Caco-2 (cell line): ENCODE measurements around the gene TSEN2. TPM values are rescaled to one million over a fixed set of nuclear protein-coding genes. Genes with fewer than 3 reads are reported as not detected.

Source experiments
- BruUV-seq: library from RNA; stranded (reverse); fragments of 400-500 nt; replicated peaks from 2 replicates; lab custom pipeline; 2021; lab: Mats Ljungman, UMichigan
- CTCF ChIA-PET: fragments of 300-600 bp; sonication (Branson Sonifier 250); formaldehyde crosslinking; loops from one replicate; lab custom pipeline; 2022; ENCODE audit warnings: antibody characterized with exemption; lab: Charles Lee
- POLR2A ChIA-PET: fragments of 300-600 bp; sonication (Branson Sonifier 250); formaldehyde crosslinking; loops from one replicate; lab custom pipeline; 2022; ENCODE audit warnings: antibody characterized with exemption; lab: Charles Lee
- DNase-seq, 2 experiments: peaks; one replicate each; pipeline versions ENCODE4 v3.0.0 to v3.0.0-alpha.2; 2020 to 2022
- H3K27me3 ChIP-seq: replicated peaks from 2 replicates; pipeline ENCODE4 v1.6.0; 2011; ENCODE audit warnings: low read length; ENCODE audit not compliant: control insufficient read depth, insufficient read depth
- H3K36me3 ChIP-seq: 2 replicates; pipeline ENCODE4 v1.5.1; 2011; ENCODE audit warnings: low read length; ENCODE audit not compliant: control insufficient read depth, insufficient read depth
- H3K4me1 ChIP-seq: fragments of 250-450 bp; sonication (Bioruptor Pico); 2 replicates; pipeline ENCODE4 v1.5.1; 2020; ENCODE audit warnings: mild to moderate bottlenecking
- H3K4me3 ChIP-seq: 2 replicates; pipeline ENCODE4 v1.5.1; 2011; ENCODE audit warnings: low read depth, mild to moderate bottlenecking, control low read depth, low read length
- H3K9me3 ChIP-seq: fragments of 250-450 bp; sonication (Bioruptor Pico); 2 replicates; pipeline ENCODE4 v1.5.1; 2020; ENCODE audit warnings: mild to moderate bottlenecking, moderate library complexity
- H3K27ac Mint-ChIP-seq: one replicate; pipeline ENCODE4 v1.8.0; 2022; ENCODE audit warnings: mixed read lengths; ENCODE audit not compliant: unreplicated experiment
- H3K27me3 Mint-ChIP-seq: one replicate; pipeline ENCODE4 v1.8.0; 2022; ENCODE audit warnings: mixed read lengths; ENCODE audit not compliant: insufficient read depth, unreplicated experiment
- H3K36me3 Mint-ChIP-seq: one replicate; pipeline ENCODE4 v1.8.0; 2022; ENCODE audit warnings: mild to moderate bottlenecking, mixed read lengths; ENCODE audit not compliant: insufficient read depth, unreplicated experiment
- H3K4me1 Mint-ChIP-seq: one replicate; pipeline ENCODE4 v1.8.0; 2022; ENCODE audit warnings: low read depth, mixed read lengths; ENCODE audit not compliant: unreplicated experiment
- H3K4me3 Mint-ChIP-seq: one replicate; pipeline ENCODE4 v1.8.0; 2022; ENCODE audit warnings: mild to moderate bottlenecking, moderate library complexity, mixed read lengths; ENCODE audit not compliant: unreplicated experiment
- H3K9me3 Mint-ChIP-seq: one replicate; pipeline ENCODE4 v1.8.0; 2022; ENCODE audit warnings: mixed read lengths; ENCODE audit not compliant: unreplicated experiment
- intact Hi-C: fragments of 100-400 bp; cut with micrococcal nuclease; formaldehyde crosslinking; loops from one replicate; pipeline ENCODE4 v1.10.0; 2022; ENCODE audit not compliant: unreplicated experiment
- total RNA-seq: library from RNA; stranded (reverse); gene quantifications from 2 replicates; pipeline ENCODE4 v1.2.3, GENCODE V29; 2022
- TF ChIP-seq, protein P1 (sequence below), 2 experiments: fragments of 200-600 bp in 1 of 2; IDR thresholded peaks; 1 replicate in 1 of 2; 2 replicates in 1 of 2; pipeline versions ENCODE4 v1.5.1 to v1.8.0; 2011 to 2022; ENCODE audit warnings: antibody characterized with exemption in 1 of 2, control low read depth in 1 of 2, inconsistent platforms in 1 of 2, low read depth in 1 of 2, low read length in 1 of 2, mild to moderate bottlenecking in 1 of 2, moderate library complexity in 1 of 2; ENCODE audit not compliant: insufficient read depth in 1 of 2, severe bottlenecking in 1 of 2, unreplicated experiment in 1 of 2

TSEN2 gene
- total RNA-seq, 1 experiment from 2014 or later, result 19.6 TPM

DNA sequence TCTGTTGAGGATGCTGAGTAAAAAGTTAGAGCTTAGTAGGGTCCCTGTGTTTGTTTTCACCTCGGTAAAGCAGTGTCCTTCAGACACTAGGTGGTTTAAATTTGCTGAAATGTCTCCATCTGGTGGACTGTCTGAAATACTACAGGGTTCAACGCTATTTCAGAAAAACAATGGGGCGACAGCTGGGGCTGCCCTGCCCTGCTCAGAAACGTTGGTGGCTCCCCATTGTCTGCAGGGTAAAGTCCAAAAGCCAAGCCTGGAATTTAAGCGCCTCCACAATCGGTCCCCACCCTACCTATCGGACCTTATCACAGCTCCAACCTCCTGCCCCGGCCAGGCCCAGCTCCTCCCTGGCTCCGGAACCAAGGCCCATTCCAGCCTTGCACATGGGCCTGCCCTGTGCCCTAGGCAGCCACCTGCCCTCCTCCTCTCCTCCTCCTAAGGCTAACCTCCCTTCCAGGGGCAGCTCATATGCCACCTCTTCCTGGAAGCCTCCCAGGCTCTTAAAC is 4.3 kb upstream of the TSEN2 start:
- peaks cover 29% of the 10 kb centered on the region for H3K4me1 ChIP-seq
- H3K9me3 ChIP-seq, result no peaks in the 10 kb centered on the region
- Mint-ChIP-seq H3K36me3 (peaks cover 11% of the 10 kb centered on the region), H3K9me3 (no peaks in the 10 kb centered on the region), H3K4me3 (no peak overlapping the region), H3K27me3 (no peaks in the 10 kb centered on the region), H3K4me1 (peaks cover 10% of the 10 kb centered on the region), H3K27ac (peak overlapping the region; percentile 78)
- no TSS peak for BruUV-seq
- POLR2A ChIA-PET, result interaction anchor here (0.6 to 1.2 kb wide), 2 partner anchors 15 to 35 kb away, joined by 7 to 10 read pairs; no protein-coding TSS in a partner anchor
- CTCF ChIA-PET, result interaction anchor here (0.6 to 1.6 kb wide), 9 partner anchors 12 to 355 kb away, joined by 3 to 25 read pairs (median 5); no protein-coding TSS in a partner anchor
- no peaks in the 10 kb centered on the region for H3K27me3 ChIP-seq
- DNase-seq, result peak; percentile 60 to 66
- H3K36me3 ChIP-seq, result no peaks in the 10 kb centered on the region
- intact Hi-C loops, result loop anchor here (1.0 to 5.0 kb wide), 7 partner anchors 35 to 345 kb away; no protein-coding TSS in a partner anchor
- TF ChIP-seq, protein P1, sequence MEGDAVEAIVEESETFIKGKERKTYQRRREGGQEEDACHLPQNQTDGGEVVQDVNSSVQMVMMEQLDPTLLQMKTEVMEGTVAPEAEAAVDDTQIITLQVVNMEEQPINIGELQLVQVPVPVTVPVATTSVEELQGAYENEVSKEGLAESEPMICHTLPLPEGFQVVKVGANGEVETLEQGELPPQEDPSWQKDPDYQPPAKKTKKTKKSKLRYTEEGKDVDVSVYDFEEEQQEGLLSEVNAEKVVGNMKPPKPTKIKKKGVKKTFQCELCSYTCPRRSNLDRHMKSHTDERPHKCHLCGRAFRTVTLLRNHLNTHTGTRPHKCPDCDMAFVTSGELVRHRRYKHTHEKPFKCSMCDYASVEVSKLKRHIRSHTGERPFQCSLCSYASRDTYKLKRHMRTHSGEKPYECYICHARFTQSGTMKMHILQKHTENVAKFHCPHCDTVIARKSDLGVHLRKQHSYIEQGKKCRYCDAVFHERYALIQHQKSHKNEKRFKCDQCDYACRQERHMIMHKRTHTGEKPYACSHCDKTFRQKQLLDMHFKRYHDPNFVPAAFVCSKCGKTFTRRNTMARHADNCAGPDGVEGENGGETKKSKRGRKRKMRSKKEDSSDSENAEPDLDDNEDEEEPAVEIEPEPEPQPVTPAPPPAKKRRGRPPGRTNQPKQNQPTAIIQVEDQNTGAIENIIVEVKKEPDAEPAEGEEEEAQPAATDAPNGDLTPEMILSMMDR (IDR thresholded peaks at IDR 0.05; ENCODE audit: insufficient read depth in 1 of 2, low read depth in 1 of 2, low read length in 1 of 2, severe bottlenecking in 1 of 2, unreplicated experiment in 1 of 2), result peak; percentile 57 to 71
- no peak overlapping the region for H3K4me3 ChIP-seq

DNA sequence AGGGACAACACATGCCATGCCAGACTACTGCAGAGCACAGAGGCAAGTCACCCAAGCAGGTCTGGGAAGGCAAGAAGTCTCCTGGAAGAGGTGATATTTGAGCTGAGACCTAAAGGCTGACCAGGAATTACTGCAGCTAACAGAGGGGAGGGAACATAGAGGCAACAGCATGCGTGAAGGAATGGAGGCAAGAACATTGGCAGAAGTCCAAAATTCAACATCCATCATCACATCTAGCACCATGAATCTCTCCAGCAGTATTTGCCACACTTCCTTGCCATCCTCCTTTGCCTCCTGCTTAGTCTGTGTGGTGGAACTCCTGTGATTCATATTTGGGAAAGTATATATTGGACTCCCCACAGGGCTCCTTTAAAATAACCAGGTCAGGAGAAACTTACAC is 870 bp upstream of the TSEN2 start:
- Mint-ChIP-seq H3K4me3 (peak overlapping the region; percentile 96), H3K36me3 (peaks cover 22% of the 10 kb centered on the region), H3K4me1 (peaks cover 20% of the 10 kb centered on the region), H3K27me3 (no peaks in the 10 kb centered on the region), H3K27ac (peak overlapping the region; percentile 98), H3K9me3 (no peaks in the 10 kb centered on the region)
- BruUV-seq, result no TSS peak
- peaks cover 19% of the 10 kb centered on the region for H3K4me1 ChIP-seq
- TF ChIP-seq, protein P1 (IDR thresholded peaks at IDR 0.05; ENCODE audit: insufficient read depth in 1 of 2, low read depth in 1 of 2, low read length in 1 of 2, severe bottlenecking in 1 of 2, unreplicated experiment in 1 of 2), result no peak
- DNase-seq, result no peak
- peak overlapping the region; percentile 46 for H3K4me3 ChIP-seq
- intact Hi-C loops, result loop anchor here (5.0 kb wide), 1 partner anchor 261 kb away; no protein-coding TSS in a partner anchor
- no peaks in the 10 kb centered on the region for H3K9me3 ChIP-seq
- ChIA-PET CTCF (interaction anchor here (1.5 kb wide), 1 partner anchor 348 kb away, joined by 8 read pairs; no protein-coding TSS in a partner anchor), POLR2A (interaction anchor here (0.9 to 1.2 kb wide), 2 partner anchors 195 to 262 kb away, joined by 3 to 4 read pairs; partner anchors contain the start of gene PPARG)
- no peaks in the 10 kb centered on the region for H3K27me3 ChIP-seq
- no peaks in the 10 kb centered on the region; the same call in 1 of the 2 replicates for H3K36me3 ChIP-seq

DNA sequence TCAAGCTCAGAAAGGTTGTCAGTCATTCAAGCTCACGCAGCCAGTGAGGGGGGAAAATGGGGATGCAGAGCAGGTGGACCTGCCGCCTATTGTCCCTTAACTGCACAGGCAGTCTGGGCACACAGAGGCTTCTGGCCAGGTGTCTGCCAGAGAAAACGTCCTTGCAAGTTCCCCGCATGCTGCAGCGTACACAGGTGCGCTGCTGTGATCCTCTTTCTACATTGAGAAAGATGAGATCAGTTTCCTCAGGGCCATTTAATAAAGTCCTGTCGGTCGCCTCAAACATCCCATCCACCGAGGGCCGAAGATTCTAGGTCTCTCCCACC is 445 bp upstream of the TSEN2 start:
- Histone ChIP-seq H3K9me3 (no peaks in the 10 kb centered on the region), H3K27me3 (no peaks in the 10 kb centered on the region), H3K36me3 (no peaks in the 10 kb centered on the region; the same call in 1 of the 2 replicates), H3K4me1 (peaks cover 19% of the 10 kb centered on the region), H3K4me3 (peak overlapping the region; percentile 46)
- peak overlapping the region; percentile 96 for H3K4me3 Mint-ChIP-seq
- peaks cover 22% of the 10 kb centered on the region for H3K36me3 Mint-ChIP-seq
- ChIA-PET CTCF (interaction anchor here (1.0 to 1.8 kb wide), 4 partner anchors 12 to 349 kb away, joined by 3 to 8 read pairs (median 6); no protein-coding TSS in a partner anchor), POLR2A (interaction anchor here (0.9 to 1.2 kb wide), 3 partner anchors 18 to 262 kb away, joined by 3 to 4 read pairs (median 3); partner anchors contain the start of gene PPARG)
- peak overlapping the region; percentile 98 for H3K27ac Mint-ChIP-seq
- TF ChIP-seq, protein P1 (IDR thresholded peaks at IDR 0.05; ENCODE audit: insufficient read depth in 1 of 2, low read depth in 1 of 2, low read length in 1 of 2, severe bottlenecking in 1 of 2, unreplicated experiment in 1 of 2), result no peak
- H3K9me3 Mint-ChIP-seq, result no peaks in the 10 kb centered on the region
- H3K4me1 Mint-ChIP-seq, result peaks cover 20% of the 10 kb centered on the region
- BruUV-seq, result TSS peak; percentile 86
- intact Hi-C loops, result loop anchor here (1.0 to 5.0 kb wide), 2 partner anchors 262 to 345 kb away; no protein-coding TSS in a partner anchor
- H3K27me3 Mint-ChIP-seq, result no peaks in the 10 kb centered on the region
- peak in 1 of 2 experiments; percentile 10 for DNase-seq
